ENCODE data around the gene ARHGEF4.

The ARHGEF4 gene

GRCh38 chr2:130837811-130838565, 1.3 kb downstream of the ARHGEF4 start:
- DNase-seq = no peak

- DNase-seq = no peak
Measured at GRCh38 chr2:130839011-130839780, 2.5 kb downstream of the ARHGEF4 start.

- DNase-seq = no peak
Measured at GRCh38 chr2:130840506-130840905, 3.8 kb downstream of the ARHGEF4 start.

GRCh38 chr2:130841741-130842365, 5.1 kb downstream of the ARHGEF4 start:
- DNase-seq = no peak

GRCh38 chr2:130842770-130843169, 6.1 kb downstream of the ARHGEF4 start:
- DNase-seq = no peak

- no peak for DNase-seq
Measured at GRCh38 chr2:130843321-130843985, 6.7 kb downstream of the ARHGEF4 start.

GRCh38 chr2:130844161-130844560, 7.4 kb downstream of the ARHGEF4 start:
- no peak for DNase-seq

- no peak for DNase-seq
Measured at GRCh38 chr2:130845505-130846085, 8.9 kb downstream of the ARHGEF4 start.

GRCh38 chr2:130846233-130846632, 9.5 kb downstream of the ARHGEF4 start:
- no peak for DNase-seq

- no peak for DNase-seq
Measured at GRCh38 chr2:130846686-130847375, 10.1 kb downstream of the ARHGEF4 start.

- DNase-seq = no peak
Measured at GRCh38 chr2:130847776-130848525, 11.2 kb downstream of the ARHGEF4 start.

GRCh38 chr2:130848526-130849210, 12.0 kb downstream of the ARHGEF4 start:
- DNase-seq = no peak

GRCh38 chr2:130849896-130850787, 13.4 kb downstream of the ARHGEF4 start:
- no peak for DNase-seq

GRCh38 chr2:130850788-130851623, 14.3 kb downstream of the ARHGEF4 start:
- no peak for DNase-seq

GRCh38 chr2:130851624-130852382, 15.1 kb downstream of the ARHGEF4 start:
- no peak for DNase-seq

- no peak for DNase-seq
Measured at GRCh38 chr2:130852521-130853115, 15.9 kb downstream of the ARHGEF4 start.

GRCh38 chr2:130853391-130853790, 16.7 kb downstream of the ARHGEF4 start:
- DNase-seq = no peak

GRCh38 chr2:130854301-130854700, 17.6 kb downstream of the ARHGEF4 start:
- no peak for DNase-seq
